Activated CD4-positive, alpha-beta T cell treated with anti-CD3 and anti-CD28 coated beads for 24 hours (primary cell): ENCODE measurements around the gene CBX7.
A peak's percentile ranks its signal among the peaks of the same experiment; 100 is the strongest.

Source experiments
- DNase-seq, 2 donors: peaks; one replicate each; pipeline ENCODE4 v3.0.0-alpha.2; 2020; ENCODE audit warnings: low read depth in 2 of 2

Gene CBX7

GRCh38 chr22:39125622-39126021, 26.9 kb downstream of the CBX7 start:
- DNase-seq = no peak

GRCh38 chr22:39123751-39124581, 28.5 kb downstream of the CBX7 start:
- no peak for DNase-seq

GRCh38 chr22:39122772-39123470, 29.6 kb downstream of the CBX7 start:
- no peak for DNase-seq

DNA sequence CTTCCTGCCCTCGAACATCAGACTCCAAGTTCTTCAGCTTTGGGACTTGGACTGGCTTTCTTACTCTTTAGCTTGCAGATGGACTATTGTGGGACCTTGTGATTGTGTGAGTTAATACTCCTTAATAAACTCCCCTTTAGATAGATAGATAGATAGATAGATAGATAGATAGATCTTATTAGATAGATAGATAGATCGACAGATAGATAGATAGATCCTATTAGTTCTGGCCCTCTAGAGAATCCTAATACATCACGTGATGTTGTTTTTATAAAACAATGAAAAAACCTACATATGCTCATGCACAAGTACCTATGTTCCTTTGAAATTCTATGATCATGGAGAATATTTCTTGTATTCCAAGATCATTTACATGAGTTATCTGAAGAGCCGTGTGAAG, 31.5 kb downstream of the CBX7 start:
- DNase-seq = no peak

DNA sequence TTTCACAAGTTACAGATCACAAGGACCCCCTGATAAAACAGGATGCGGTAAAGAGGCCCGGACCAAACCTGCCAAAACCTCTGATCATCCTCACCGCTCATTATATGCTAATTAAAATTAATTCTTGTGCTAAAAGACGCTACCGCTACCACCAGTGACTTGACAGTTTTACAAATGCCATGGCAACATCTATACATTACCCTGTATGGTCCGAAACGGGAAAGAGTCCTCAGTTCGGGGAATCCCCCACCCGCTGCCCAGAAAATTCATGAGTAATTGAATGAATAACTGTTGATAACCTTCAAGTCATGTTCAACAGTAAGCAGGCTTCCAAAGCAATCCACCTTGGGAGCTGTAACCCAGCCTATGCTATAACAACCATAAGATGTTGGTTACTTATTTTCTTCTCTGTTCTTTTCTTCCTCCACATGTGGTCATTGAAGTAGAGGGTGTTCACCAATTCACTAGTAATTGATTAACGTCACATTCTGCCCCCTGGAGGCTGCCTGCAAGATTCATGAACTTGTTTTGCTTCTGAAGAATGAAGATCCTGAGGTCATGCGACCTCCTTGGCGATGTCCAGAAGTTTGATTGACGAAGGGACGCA, 34.8 kb downstream of the CBX7 start:
- peak; percentile 54 to 56 for DNase-seq

GRCh38 chr22:39115977-39116621, 36.4 kb downstream of the CBX7 start:
- DNase-seq = no peak

- no peak for DNase-seq
Measured at GRCh38 chr22:39115570-39115969, 36.9 kb downstream of the CBX7 start.

GRCh38 chr22:39114112-39114511, 38.4 kb downstream of the CBX7 start:
- no peak for DNase-seq

DNA sequence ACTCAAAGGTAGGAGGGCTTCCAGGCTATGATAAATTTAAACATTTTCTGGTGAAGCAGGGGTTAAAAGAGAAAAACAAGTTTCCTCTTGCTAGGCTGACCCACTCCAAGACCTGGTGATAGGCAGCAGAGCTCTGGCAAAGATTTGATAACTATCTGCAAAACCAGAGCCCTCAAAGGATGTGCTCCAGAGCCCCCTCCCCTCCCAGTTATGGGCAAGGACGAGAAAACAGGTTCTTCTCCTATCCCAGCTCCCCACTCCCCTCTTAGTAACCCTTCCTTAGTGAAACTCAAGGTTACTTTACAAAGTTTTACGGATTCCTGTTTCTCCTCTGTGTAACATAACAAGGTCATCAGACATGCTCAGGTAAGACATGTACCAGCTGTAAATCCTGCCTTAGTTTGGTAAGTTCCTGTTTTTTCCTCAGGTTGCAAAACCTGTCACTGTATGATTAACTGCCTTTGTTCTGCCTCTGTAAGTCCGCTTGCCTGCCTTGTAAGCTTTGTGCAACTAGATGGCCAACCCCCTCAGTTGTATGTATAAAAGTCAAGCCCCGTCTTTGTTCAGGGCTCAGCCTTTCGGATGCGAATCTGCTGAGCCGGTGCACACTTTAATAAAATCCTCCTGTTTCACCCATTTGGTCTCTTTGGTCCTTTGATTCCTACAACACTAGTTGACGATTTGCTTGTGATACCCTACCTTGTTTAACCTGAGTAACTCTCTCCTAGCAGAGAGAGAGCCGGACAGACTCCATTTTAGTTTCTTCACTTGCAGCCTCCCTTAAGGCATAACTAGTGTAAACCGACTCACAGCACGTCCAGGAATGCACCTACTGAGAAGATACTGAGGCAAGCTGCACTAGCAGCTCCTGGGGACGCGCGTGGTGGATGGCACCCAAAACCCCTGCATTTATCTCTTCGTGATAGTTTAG, 41.6 kb downstream of the CBX7 start:
- no peak for DNase-seq

- no peak for DNase-seq
Measured at GRCh38 chr22:39109361-39109760, 43.1 kb downstream of the CBX7 start.

DNA sequence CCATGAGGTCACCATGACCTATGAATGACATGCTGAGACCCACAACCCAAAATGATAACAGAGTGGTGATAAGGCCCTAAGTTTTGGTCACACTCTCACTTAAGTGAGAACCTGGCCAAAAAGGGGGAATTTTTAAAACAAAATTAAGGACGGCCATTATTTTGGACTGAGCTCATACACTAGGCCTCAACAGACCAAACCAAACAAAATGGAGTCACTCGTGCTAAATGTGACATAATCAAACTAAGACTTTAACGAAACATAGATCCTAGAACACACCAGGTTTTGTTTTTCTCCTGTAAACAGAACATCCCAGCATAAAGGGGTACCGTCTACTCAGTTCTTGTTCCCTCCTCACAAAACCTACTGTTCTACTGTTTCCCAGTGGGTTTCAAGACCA, 44.0 kb downstream of the CBX7 start:
- no peak for DNase-seq

DNA sequence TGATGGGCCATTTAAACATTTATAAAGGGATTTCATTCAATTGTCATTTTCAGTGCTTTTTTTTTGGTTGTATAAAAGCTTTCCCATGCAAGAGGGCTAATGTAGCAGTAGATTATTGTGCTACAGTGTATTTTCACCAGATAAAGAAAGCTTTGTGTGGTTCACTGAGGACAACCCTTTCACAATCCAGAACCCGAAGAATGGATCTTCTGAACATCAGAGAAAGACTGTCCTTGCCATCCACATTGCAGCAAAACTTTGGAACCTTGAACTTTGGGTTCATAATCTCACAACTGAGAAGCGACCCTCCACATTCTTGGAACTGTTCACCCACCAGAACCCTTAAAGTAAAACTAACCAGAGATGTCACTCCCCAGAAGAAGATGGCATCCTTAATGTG, 46.2 kb downstream of the CBX7 start:
- DNase-seq = no peak

GRCh38 chr22:39103431-39103830, 49.0 kb downstream of the CBX7 start:
- DNase-seq = no peak

GRCh38 chr22:39101226-39101625, 51.3 kb downstream of the CBX7 start:
- no peak for DNase-seq

DNA sequence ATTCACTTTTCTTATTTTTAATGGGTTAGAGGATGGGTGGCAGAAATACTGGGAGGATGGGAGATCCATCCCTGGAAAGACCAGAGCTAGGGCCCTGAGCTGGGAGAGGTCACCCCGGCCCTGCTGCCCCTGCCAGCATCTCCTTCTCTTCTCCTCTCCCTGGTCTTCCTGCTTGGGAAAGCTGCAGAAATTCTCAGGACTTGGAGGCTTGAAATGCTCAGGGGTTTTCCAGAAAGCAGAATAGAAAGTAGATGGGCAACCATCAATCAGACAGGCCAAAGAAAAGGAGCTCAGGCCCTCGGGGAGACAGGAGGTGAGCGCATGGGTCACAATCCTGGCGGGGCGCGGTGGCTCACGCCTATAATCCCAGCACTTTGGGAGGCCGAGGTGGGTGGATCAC, 53.9 kb downstream of the CBX7 start:
- no peak for DNase-seq

DNA sequence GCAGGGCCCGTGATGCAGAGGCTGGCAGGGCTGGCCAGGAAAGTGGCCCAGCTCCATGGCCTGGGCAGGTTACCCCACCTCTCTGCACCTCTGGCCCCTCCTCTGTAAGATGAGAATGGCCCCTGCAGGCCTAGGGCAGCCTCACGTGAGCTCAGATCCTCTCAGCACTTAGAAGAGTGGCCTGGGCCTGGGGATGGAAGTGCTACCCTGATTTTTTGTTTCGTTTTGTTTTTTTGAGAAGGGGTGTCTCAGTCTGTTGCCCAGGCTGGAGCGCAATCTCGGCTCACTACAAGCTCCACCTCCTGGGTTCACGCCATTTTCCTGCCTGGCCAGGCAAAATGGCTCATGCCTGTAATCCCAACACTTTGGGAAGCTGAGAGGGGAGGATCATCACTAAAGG, 54.5 kb downstream of the CBX7 start:
- no peak for DNase-seq

DNA sequence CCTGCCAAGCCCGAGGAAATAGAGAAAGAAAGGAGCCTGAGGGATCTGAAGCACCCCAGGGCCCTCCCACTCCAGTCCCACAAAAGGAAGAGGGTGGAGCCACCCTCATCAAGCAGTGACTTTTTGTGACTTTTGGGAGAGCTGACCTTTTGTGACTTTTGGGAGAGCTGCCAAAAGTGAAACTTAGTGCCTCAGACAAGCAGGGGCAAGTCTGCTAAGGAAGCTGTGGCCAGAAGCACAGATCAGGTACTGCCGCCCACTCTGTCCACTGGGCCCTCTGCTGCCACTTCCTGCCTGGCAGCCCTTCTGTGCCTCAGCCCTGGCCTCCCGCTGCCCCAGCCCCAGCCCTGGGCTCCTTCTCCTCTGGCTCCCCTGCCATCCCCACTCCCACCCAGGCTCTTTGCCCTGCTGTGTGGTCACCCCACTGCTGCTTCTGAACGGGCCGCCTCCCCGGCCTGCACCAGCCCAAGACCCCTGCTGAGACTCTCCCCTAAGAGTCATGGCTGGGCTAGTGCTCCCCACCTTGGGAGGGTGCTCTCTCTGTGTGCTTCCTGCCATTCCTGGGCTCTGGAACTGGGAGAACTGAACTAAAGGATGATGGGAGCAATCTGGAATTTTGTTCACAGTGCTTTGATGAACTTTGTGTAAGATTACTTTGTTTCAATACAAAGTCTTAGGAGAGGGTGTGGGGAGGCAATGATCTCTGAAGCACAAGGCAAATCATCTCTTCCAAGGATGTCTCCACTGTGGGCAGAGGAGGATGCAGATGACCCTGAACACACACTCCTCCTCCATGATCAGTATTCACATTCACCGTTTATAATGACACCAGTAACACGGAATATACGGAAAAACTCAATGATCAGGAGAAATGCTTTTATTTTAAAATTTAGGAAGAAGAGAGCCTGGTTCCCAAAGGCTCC, 55.1 kb downstream of the CBX7 start, which contains the start of gene APOBEC3H:
APOBEC3H (plus strand) TSS at position 147 of the 923 bp plus-strand sequence. CDS start 3,035 bp downstream, outside the sequence.
- no peak for DNase-seq

DNA sequence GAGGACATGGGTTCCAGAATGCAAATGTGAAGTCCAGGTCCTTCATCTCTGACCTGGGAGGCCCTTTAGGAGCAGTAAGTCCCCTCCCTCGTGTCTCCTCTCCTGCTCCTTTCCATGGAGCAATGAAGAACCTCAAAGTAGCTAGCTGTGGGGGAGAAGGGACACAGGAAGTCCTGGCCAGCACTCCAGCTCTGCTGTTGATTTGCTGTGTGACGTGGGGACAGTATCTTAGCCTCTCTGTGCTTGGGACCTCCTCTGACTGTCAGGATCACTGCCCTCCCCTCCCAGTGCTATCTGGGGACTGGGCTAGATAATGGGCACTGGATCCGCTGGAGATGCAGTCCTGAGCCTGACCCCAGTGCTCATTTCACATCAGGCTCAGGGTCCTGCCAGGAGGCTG, 56.5 kb downstream of the CBX7 start:
- DNase-seq = no peak

DNA sequence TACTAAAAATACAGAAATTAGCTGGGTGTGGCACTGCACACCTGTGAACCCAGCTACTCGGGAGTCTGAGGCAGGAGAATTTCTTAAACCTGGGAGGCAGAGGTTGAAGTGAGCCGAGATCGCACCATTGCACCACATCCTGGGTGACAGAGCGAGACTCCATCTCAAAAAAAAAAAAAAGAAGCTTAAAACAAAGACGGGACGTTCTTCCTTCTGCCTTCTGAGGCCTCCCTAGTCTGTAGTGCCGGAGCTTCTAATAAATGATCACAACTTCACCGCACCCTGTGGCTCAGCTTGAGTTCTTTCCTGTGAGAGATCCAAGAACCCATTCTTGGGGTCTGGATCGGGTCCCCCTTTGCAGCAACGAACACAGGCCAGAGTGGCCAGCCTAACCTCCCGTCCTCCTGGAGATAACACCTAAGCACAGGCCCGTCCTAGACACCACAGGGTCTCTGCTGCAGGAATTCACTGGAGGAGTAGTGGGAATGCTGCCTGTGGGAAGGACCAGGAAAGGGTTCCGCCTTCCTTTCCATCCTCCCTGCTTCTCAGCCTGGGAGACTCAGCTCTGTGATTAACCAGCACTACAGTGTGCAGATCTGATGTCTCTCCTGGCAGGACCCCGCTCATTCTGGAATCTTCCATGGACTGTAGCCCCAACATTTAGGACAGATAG, 57.6 kb downstream of the CBX7 start:
- no peak for DNase-seq
